Erythroblast (primary cell): ENCODE measurements around the gene SMKR1.

Source experiments
- DNase-seq, 2 experiments: peaks; one replicate each; lab custom pipeline; 2025; lab: John Stamatoyannopoulos, UW
- GATA1 ChIP-seq: IDR thresholded peaks from 2 replicates; pipeline ENCODE4 v1.6.1; 2011; ENCODE audit warnings: low read depth, mild to moderate bottlenecking, control low read depth, low read length, moderate library complexity
- POLR2A ChIP-seq: IDR thresholded peaks from 2 replicates; pipeline ENCODE4 v1.6.1; 2011; ENCODE audit warnings: mild to moderate bottlenecking, low read length

SMKR1 gene

DNA sequence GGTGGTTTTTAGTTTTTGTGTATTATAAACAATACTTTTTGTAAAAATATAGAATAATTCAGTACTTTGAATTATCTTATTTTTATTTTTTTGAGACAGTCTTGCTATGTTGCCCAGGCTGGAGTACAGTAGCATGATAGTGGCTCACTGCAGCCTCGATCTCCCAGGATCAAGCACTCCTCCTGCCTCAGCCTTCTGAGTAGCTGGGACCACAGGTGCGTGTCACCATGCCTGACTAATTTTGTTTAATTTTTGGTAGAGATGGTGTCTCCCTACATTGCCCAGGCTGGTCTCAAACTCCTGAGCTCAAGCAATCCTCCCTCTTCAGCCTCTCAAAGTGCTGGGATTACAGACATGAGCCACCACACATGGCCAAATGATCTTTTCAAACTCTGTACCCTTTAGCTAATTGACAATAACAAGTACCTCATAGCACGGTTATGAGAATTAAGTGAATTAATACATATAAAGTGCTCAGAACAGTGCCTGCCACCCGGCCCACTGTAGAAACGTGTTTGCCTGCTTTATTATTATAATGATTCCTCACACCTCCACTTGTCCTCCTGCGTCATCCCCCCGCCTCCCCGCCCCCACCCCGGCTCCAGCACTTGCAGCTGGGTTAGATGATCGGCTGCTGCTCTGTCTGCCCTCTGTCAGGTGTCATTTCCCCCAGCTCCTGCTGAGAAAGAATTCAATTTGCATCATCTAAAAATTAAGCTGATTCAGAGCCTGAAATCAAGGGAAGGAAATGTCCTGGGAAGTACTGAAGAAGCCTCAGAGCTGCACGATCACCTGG is 55.6 kb downstream of the SMKR1 start:
- DNase-seq, result no peak

GRCh38 chr7:129559564-129559963 is 57.2 kb downstream of the SMKR1 start:
- TF ChIP-seq POLR2A, result no peak
- TF ChIP-seq GATA1, result no peak
- DNase-seq, result peak; percentile 14 to 35

More for the DNA sequence above, 55.6 kb downstream of the SMKR1 start:
- no peak for TF ChIP-seq POLR2A
- no peak for TF ChIP-seq GATA1

- DNase-seq, result no peak
- TF ChIP-seq GATA1 (no peak), POLR2A (no peak)
Observed at GRCh38 chr7:129560831-129561230, 58.5 kb downstream of the SMKR1 start.

GRCh38 chr7:129561677-129562359 is 59.5 kb downstream of the SMKR1 start:
- TF ChIP-seq POLR2A (no peak), GATA1 (no peak)
- no peak for DNase-seq
